DLD1 (cell line): ENCODE measurements around the gene MSL3B.
"Not testable (repeated sequence)": the region's sequence is repeated elsewhere in the genome, so short reads cannot be mapped to it uniquely, and the experiment has no call there.

Experiments used
- in situ Hi-C: cut with HindIII; loops from 2 replicates; pipeline ENCODE4 v1.10.0; 2017; ENCODE audit warnings: low sequenced_read_pairs

MSL3B gene

DNA sequence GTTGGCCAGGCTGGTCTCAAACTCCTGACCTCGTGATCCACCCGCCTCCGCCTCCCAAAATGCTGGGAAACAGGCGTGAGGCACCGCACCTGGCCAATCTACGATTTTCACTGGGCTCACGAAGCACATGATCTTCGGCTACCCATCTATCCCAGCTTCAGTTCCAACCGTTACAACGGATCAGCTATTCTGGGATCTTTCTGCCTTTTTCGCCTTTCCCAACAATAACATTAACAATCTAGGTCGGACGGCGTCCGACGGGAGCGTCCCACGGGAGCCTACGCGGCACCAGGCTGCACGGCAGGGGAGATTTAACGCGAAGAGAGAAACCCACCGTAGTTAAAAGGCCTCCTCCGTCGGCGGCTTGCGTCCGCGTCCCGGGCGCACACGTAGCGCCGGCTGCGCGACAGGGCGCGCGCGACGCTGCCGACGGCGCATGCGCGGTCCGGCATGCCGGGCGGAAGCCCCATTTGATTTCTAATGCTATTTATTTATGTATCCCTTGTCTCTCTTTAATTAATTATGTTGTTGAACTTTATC, at the start of gene MSL3B:
MSL3B (minus strand) TSS at position 394 of the 540 bp plus-strand sequence.
- in situ Hi-C loops = no loop called here

DNA sequence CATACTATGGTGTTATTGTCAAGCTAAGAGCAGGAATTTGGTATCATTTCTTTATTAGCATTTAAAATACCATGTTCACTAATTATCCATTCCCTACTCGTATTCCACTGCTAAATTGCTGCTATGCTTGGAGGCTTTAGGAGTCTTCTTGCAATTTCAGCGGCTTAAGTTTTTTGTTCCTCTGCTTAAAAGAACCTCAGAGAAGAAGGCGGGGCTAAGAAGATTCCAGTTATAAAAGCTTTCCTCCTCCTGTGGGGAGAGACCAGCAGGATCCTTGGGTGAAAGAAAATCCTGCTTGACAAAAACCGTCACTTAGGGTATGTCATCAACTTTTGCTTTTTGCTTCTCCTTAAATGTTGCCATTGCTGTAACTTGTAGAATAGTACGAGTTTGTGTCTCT, 48.9 kb upstream of the MSL3B start, which contains the start of gene TRPM8:
TRPM8 (plus strand) TSS at position 258 of the 400 bp plus-strand sequence. CDS start 9,165 bp downstream, outside the sequence.
- in situ Hi-C loops = loop anchor here (25.0 kb wide), 1 partner anchor 595 kb away; no protein-coding TSS in a partner anchor

DNA sequence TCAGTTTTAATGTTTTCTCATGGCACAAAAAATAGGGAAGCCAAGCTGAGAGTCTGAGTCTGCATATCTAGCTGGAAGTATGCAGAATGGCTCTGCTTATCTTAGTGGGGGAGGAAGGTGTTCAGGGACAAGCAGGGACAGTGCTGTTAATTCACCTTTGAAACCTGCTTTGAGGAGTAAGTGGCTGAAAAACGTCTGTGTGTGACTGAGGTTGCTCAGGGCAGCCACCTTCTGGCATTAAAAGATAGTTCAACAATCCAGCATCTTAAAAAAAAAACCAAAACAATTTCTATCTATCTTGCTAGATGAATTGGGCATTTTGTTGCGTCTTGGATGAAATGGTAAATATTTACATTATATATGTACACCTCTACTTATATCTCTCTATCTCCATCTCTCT, 46.9 kb upstream of the MSL3B start:
- in situ Hi-C loops = loop anchor here (25.0 kb wide), 1 partner anchor 597 kb away; no protein-coding TSS in a partner anchor

DNA sequence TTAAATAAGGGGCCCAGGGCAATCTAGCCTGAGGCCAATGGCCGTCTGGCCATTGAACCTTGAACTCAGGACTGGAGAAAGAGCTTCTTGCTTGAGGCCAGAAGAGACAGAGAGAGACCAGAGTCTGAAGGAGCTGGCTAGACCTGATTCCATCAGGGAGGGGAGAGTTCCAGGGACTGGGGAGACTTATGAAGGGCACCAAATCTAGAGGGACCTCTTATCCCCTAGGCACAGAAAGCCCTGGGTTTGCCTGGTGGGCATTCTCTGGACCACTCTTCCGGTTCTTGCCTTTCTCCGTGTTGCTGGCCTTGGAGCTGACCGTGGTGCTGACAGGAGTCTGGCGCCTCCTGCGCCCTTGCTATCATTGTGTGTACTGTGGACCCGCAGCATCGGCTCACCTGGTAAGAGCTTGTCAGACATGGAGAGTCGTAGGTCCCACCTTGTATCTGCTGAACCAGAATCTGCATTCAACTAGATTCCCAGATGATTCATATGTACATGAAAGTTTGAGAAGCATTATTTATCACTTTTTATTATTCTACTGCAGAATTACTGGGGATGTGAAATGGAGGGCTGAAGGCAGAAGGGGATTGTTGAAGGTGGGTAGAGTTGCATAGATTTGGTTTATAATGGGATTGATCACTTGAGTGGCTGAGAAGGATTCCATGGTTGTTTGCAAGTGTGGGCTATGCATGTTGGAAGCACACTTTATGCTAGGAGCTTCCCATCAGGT, 44.7 kb upstream of the MSL3B start:
- in situ Hi-C loops = loop anchor here (25.0 kb wide), 1 partner anchor 599 kb away; no protein-coding TSS in a partner anchor

DNA sequence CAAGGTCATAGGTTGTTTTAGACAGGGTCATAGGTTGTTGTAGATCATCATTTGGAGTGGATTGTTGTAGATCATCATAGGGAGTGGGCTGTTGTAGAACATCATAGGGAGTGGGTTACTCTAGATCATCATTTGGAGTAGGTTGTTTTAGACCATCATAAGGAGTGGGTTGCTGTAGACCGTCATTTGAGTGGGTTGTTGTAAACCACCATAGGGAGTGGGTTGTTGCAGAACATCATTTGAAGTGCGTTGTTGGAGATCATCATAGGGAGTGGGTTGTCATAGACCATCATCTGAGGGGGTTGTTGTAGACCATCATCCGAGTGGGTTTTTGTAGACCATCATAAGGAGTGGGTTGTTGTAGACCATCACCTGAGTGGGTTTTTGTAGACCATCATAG, 39.4 kb upstream of the MSL3B start:
- in situ Hi-C loops = loop anchor here (25.0 kb wide), 1 partner anchor 605 kb away; no protein-coding TSS in a partner anchor

DNA sequence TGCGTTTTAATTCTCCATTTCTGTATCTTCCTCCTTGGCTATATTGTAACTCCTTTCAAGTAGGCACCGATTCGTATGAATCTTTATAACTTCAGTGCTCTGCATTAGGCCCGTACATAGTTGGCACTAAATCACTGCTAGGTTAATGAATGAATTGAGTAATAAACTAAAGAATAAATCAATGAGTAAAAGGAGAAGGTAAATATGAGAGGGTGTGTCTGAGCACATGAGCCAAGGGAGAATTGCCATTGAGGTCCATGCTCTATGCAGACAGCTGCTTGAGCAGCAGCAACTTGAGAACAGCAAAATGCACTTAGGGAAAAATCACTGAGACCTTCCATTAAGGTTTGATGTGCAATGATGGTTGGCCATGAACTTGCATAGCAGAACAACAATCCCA, 37.8 kb upstream of the MSL3B start:
- in situ Hi-C loops = loop anchor here (25.0 kb wide), 1 partner anchor 606 kb away; no protein-coding TSS in a partner anchor

DNA sequence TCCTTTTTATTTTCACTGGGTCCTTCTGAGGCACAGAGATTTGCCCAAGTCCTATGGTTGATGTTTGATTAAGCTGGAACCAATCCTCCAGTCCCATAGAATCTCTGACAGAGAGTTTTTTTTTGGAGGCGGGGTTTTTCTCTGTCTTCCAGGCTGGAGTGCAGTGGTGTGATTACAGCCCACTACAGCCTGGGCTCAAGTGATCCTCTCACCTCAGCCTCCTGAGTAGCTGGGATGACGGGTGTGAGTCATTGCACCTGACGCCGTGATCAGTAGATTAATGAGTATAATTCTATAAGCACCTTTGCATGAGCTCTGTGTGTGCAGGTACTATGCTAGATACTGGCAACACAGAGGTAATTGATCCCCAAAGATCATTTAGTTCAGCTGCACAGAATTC, 33.7 kb upstream of the MSL3B start:
- in situ Hi-C loops = loop anchor here (25.0 kb wide), 1 partner anchor 610 kb away; no protein-coding TSS in a partner anchor

DNA sequence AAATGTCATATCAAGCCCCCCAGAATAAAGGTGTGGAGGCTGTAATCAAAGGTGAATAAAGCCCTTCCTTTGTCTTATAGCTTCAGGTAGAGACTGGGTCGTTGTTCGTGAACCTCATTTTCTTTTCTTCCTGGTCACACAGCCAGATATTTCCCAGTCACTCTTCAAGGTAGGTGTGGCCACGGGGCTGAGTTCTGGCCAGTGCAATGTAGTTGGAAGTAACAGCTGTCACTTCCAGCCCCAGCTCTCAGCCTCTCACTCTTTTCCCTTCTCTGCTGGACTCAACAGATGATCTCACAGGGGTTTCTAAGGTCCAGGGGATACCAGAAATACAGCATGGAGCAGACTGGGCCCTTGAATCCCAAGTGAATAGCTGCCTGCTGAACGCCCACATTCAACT, 33.2 kb upstream of the MSL3B start:
- in situ Hi-C loops = loop anchor here (25.0 kb wide), 1 partner anchor 611 kb away; no protein-coding TSS in a partner anchor

DNA sequence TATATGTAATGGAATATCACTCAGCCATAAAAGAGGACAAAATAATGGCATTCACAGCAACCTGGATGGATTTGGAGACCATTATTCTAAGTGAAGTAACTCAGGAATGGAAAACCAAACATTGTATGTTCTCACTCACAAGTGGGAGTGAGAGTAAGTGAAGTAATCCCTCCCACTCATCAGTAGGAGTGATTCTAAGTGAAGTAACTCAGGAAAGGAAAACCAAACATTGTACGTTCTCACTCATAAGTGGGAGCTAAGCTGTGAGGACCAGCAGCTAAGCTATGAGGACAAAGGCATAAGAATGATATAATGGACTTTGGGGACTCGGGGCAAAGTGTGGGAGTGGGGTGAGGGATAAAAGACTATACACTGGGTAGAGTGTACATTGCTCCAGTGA, 28.1 kb upstream of the MSL3B start:
- in situ Hi-C loops = not testable (repeated sequence)

DNA sequence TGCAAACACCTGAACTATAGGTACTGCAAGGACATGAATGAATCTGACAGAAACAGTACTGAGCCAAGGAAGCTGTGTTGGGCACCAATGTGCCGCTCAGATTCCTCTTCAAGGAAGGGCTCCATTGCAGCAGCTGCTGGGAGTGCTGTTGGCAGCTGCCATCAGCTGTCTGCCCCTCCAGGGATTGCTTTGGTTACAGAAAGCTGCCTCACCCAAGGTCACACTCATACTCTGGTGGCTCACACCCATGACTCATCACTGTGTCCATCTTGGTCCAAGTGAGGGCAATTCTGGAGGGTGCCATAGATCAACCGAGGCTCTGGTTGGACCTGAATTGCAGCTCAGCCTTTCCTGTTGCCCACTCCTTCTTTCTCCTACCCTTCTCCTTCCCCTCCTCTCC, 24.6 kb upstream of the MSL3B start:
- in situ Hi-C loops = no loop called here

DNA sequence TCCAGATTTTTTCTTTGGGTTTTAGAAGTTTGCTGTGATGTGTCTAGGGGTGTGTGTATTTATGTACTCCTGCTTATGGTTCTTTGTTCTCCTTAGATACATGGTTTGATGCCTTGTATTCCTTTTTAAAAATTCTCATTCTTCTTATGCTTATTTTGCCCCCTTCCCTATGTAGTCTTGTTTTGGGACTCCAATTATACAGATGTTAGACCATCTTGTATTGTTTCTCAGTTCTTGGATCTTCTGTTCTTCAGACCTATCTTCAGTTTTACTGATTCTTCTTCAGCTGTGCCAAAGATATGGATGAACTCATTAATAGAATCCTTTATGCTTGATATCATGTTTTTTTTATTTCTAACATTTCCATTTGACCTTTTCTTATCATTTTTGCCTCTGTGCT, 14.2 kb upstream of the MSL3B start:
- in situ Hi-C loops = no loop called here

DNA sequence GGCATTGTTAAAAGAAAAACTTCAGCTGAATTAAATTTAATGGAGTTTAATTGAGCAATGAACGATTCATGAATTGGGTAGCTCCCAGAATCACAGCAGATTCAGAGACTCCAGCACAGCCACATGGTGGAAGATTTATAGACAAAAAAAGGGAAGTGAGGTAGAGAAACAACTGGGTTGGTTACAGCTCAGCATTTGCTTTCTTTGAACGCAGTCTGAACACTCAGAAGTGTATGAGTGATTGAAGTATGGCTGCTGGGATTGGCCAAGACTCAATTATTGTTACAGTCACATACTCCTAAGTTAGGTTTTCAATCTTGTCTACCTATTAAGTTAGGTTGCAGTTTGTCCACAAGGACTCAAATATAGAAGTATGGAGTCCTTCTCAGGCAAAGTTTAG, 3.9 kb upstream of the MSL3B start:
- in situ Hi-C loops = not testable (repeated sequence)

DNA sequence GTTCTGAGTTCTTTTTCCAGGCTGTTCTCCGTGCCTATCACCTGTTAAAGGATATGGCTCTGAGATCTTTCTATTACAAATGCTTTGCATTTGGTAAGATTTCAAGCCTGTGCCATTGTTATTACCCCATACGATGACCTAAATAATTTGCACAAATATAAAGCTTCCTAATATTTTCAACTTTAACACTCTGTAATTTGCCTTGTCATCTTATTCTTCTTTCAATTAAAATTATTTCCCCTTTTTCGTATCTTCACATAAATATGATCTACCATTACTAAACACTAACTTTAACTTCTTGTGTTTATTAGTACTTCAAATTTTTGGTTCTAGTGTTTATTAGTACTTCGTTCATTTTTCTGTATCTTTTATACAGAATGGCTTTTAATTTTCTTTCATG, 3.2 kb upstream of the MSL3B start:
- in situ Hi-C loops = no loop called here

DNA sequence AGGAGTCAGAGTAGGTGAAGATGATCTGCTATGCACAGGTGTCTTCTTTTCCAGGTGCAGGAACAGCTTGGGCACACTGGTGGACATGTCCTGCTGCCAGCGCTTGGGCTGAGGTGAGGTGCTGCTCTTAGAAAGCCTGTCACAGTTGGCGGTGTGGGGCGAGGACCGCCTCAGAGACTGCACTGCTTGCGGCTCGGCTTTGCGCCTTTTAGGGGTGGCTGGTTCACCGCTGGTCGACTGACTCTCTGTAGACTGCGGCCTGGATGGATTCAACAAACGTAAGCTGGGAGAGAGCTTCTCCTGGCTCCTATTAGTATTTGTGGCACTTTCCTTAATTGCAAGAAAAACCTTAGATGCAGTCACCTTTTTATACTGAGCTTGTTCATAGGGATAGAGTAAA, 1.7 kb downstream of the MSL3B start:
- in situ Hi-C loops = no loop called here

DNA sequence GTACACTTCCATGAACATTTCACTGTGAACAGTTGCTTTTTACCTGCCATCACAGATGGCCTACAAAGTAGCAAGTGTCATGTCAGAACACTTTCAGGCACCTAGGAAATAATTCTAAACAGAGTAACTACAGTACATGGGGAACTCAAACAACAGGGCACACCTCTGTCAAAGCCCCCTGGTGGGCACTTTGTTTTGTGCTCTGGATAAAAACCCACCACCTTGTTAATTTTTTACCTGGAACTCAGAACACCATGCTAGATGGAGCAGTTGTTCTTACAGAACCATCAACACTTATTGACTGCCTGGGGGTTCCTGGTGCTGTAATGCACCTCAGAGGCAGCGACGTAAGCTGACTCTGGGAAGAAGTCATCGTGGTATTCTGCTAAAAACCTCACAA, 2.3 kb downstream of the MSL3B start:
- in situ Hi-C loops = no loop called here

DNA sequence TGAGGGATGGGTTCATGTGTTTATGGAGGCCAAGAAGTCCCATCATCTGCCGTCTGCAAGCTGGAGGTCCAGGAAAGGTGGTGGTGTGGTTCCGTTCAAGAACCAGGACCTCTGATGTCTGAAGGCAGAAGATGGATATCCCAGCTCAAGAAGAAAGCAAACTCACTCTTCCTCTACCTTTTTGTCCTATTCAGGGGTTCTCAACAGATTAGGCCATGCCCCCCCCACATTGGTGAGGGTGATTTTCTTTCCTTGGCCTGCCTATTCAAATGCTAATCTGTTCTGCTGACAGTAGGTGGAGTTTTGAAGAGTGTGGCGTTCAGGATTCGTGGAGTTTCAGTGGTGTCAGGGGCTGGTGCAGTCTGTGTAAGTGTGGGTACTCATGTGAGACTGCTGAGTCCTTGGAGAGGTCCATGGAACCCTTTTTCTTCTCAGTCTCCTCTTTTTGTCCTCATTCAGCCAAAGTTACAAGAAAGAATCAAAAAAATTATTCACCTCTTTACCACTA, 5.9 kb downstream of the MSL3B start:
- in situ Hi-C loops = no loop called here

DNA sequence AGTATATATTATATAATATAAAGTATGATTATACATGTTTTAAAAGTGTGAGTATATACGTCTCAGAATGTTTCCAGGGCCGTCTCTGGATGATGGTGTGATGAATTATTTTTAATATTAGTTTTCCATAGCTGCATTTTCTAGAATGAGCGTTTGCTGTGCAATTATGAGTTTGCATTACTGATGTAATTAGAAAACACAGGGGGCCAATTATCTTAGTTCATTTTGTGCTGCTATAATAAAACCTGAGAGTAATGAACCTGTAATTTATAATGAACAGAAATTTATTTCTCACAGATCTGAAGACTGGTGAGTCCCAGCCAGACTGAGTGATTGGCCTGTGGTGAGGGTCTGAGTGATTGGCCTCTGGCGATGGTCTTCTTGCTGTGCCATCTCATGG, 9.9 kb downstream of the MSL3B start:
- in situ Hi-C loops = no loop called here

DNA sequence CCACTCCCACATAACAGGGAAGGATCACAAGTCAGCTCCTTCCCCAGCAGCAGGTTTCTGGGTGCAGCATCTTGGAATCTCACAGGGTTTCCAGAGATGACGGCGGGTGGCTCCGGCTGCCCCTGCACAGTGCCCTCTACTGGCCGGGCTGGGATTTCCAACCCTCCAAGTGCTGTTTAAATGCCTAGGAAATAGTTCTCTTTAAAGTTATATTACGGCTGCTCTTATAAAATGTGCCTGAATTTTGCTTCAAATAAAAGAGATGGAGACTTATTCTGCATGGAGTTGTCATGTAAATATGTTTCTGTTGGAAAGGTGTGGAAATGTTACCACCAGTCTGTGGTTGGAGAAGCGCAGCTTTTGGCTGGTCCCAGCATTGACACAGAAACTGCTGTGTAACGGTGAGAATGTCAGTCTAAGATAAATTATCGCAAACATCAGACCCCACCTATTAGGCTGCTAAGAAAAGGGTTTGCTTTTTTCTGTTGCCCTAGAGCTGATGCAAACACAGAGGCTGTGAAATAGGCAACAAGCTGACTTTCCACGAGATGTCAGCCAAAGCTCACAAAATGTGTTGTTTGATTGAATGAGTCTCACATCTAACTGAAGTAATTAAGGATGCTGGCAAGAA, 10.6 kb downstream of the MSL3B start:
- in situ Hi-C loops = no loop called here

DNA sequence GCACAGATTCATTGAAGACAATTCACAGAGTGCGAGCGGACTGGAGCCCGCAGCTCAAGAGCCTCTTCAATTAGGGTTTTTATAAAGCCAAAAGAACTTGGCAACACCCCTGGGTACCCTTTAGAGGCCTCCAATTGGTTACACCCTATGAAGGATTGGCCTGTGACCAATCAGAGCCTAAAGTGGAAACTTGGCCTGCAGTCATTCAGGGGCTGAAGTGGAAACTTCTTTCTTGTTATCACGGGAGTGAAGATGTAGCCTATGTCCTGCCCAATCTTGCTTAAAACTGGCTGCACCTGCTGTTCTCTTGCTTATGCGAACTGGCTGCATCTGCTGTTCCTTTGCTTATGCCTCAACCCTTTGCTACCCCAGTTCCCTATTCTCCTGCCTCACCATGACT, 12.0 kb downstream of the MSL3B start:
- in situ Hi-C loops = no loop called here

DNA sequence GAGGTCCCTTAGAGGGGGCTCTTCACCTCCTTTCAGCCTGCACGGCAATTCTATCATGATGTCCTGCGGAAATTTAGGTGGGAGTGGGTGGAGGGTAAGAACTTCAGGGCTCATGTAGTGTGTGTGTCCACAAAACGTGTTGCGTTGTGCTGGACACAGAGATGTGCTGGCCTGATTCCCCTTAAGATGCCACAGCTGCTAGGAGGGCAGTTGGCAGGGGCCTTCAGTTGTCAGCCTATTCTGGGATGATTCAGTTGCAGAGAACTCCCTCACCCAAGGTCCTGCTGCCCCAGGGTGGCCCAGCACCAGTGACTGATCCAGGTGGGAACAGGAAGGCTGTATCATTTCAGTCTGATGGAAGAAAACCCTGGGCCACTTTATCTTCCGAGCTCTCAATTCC, 12.8 kb downstream of the MSL3B start:
- in situ Hi-C loops = no loop called here

DNA sequence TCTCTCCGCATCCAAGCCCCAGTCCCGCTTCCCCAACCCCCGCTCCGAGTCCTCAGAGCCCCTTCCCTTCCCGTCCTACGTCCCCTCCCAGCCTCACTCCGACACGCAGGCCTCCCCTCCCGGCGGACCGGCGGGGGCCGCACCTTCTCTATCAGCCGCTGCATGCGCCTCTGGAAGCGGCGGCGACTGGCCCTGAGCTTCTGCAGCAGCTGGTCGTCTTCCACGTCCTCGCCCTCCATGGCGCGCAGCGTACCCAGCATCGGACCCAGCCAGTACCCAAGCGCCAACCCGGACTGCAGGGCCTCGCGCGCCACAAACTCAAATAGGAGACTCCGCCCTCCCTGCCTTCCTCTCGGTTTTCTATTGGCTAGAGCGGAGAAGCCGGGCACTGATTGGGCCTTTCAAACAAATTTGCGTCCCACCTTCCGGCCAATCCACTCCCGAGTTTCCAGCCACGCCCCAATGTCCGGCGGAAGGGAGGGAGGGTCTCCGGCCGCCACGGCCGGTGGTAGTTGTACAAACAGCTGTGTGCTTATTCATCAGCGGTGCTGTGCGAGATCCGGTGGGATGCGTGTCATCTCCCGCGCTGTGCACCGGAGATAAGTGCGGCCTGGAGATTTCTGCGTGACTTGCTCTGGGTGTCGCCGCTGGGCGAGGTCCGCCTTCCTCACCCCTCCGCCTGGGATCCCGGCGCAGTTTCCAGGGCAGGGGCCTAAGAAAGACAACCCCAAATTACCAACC, 13.8 kb downstream of the MSL3B start, which contains the start of gene HJURP:
HJURP (minus strand) TSS at position 295 of the 741 bp plus-strand sequence; CDS start at position 260, 35 bp downstream.
- in situ Hi-C loops = no loop called here
